WTC11 (cell line): ENCODE measurements around the gene INTS11. TPM values are rescaled to one million over a fixed set of nuclear protein-coding genes. Genes with fewer than 3 reads are reported as not detected.

Experiments used
- ATAC-seq: fragments of 200-7000 bp; cut with Tn5 transposase; 2 replicates; pipeline ENCODE4 v1.10.0; 2021; ENCODE audit warnings: mild to moderate bottlenecking, moderate library complexity
- CTCF ChIA-PET: fragments of 300-600 bp; sonication (Branson Sonifier 250); formaldehyde crosslinking; loops from one replicate; lab custom pipeline; 2021; ENCODE audit warnings: antibody characterized with exemption; lab: Charles Lee
- POLR2A ChIA-PET: fragments of 350-600 bp; sonication (Branson Sonifier 250); formaldehyde crosslinking; loops from one replicate; lab custom pipeline; 2021; ENCODE audit warnings: antibody characterized with exemption; lab: Charles Lee
- DNase-seq: peaks from one replicate; pipeline ENCODE4 v3.0.0; 2021; ENCODE audit warnings: low spot score
- H3K27ac Mint-ChIP-seq: 2 replicates; pipeline ENCODE4 v1.8.0; 2021; ENCODE audit warnings: mixed read lengths
- H3K27me3 Mint-ChIP-seq: 2 replicates; pipeline ENCODE4 v1.8.0; 2021; ENCODE audit warnings: low read depth, mild to moderate bottlenecking, moderate library complexity, mixed read lengths
- H3K36me3 Mint-ChIP-seq: 2 replicates; pipeline ENCODE4 v1.8.0; 2021; ENCODE audit warnings: mixed read lengths
- H3K4me1 Mint-ChIP-seq: 2 replicates; pipeline ENCODE4 v1.8.0; 2022; ENCODE audit warnings: mixed read lengths
- H3K4me3 Mint-ChIP-seq: 2 replicates; pipeline ENCODE4 v1.8.0; 2021; ENCODE audit warnings: mild to moderate bottlenecking, moderate library complexity, mixed read lengths
- H3K9me3 Mint-ChIP-seq: 2 replicates; pipeline ENCODE4 v1.8.0; 2021; ENCODE audit warnings: mixed read lengths
- CREB1 ChIP-seq: sonication (generic); formaldehyde crosslinking; IDR thresholded peaks from 2 replicates; pipeline ENCODE4 v1.8.0; 2023; ENCODE audit warnings: mild to moderate bottlenecking, missing genetic modification reagents
- CREM ChIP-seq: sonication (generic); formaldehyde crosslinking; IDR thresholded peaks from 2 replicates; pipeline ENCODE4 v1.8.1; 2022; ENCODE audit warnings: mild to moderate bottlenecking, missing genetic modification reagents, moderate library complexity
- HMGA2 ChIP-seq: fragments of 250-450 bp; sonication (Bioruptor Pico); IDR thresholded peaks from 2 replicates; pipeline ENCODE4 v1.4.0; 2021; ENCODE audit warnings: mild to moderate bottlenecking, moderate library complexity
- MXD4 ChIP-seq: fragments of 250-450 bp; sonication (Bioruptor Pico); IDR thresholded peaks from 2 replicates; pipeline ENCODE4 v1.8.0; 2021; ENCODE audit warnings: mild to moderate bottlenecking, moderate library complexity, borderline replicate concordance
- NR3C1 ChIP-seq: sonication (generic); formaldehyde crosslinking; conservative IDR thresholded peaks from 2 replicates; pipeline ENCODE4 v1.8.1; 2023; ENCODE audit warnings: low read depth, mild to moderate bottlenecking, missing genetic modification reagents
- PRRX2 ChIP-seq: fragments of 250-450 bp; sonication (Bioruptor Pico); IDR thresholded peaks from 2 replicates; pipeline ENCODE4 v1.8.0; 2021; ENCODE audit warnings: mild to moderate bottlenecking
- SOX15 ChIP-seq: fragments of 250-450 bp; sonication (Bioruptor Pico); IDR thresholded peaks from 2 replicates; pipeline ENCODE4 v1.9.0; 2021; ENCODE audit warnings: mild to moderate bottlenecking
- ZMAT4 ChIP-seq: fragments of 250-450 bp; sonication (Bioruptor Pico); IDR thresholded peaks from 2 replicates; pipeline ENCODE4 v1.9.0; 2021; ENCODE audit warnings: mild to moderate bottlenecking
- ZNF121 ChIP-seq: sonication (generic); formaldehyde crosslinking; IDR thresholded peaks from 2 replicates; pipeline ENCODE4 v1.8.0; 2023; ENCODE audit warnings: missing genetic modification reagents
- total RNA-seq: library from RNA; stranded (reverse); gene quantifications from 3 replicates; pipeline ENCODE4 v1.2.3, GENCODE V29; 2021
- TF ChIP-seq, protein P1 (sequence below): fragments of 250-450 bp; sonication (Bioruptor Pico); IDR thresholded peaks from 2 replicates; pipeline ENCODE4 v1.9.0; 2021; ENCODE audit warnings: mild to moderate bottlenecking
- TF ChIP-seq, protein P2 (sequence below): sonication (generic); formaldehyde crosslinking; IDR thresholded peaks from 2 replicates; pipeline ENCODE4 v1.8.0; 2022; ENCODE audit warnings: mild to moderate bottlenecking, missing genetic modification reagents
- TF ChIP-seq, protein P3 (sequence below): sonication (generic); formaldehyde crosslinking; IDR thresholded peaks from 2 replicates; pipeline ENCODE4 v1.8.1; 2022; ENCODE audit warnings: low read depth, missing genetic modification reagents, borderline replicate concordance
- TF ChIP-seq, protein P4 (sequence below): fragments of 250-450 bp; sonication (Bioruptor Pico); IDR thresholded peaks from 2 replicates; pipeline ENCODE4 v1.9.0; 2021; ENCODE audit warnings: mild to moderate bottlenecking, borderline replicate concordance
- TF ChIP-seq, protein P5 (sequence below): sonication (generic); formaldehyde crosslinking; IDR thresholded peaks from 2 replicates; pipeline ENCODE4 v1.8.1; 2023; ENCODE audit warnings: mild to moderate bottlenecking, missing genetic modification reagents
- TF ChIP-seq, protein P6 (sequence below): sonication (generic); formaldehyde crosslinking; IDR thresholded peaks from 2 replicates; pipeline ENCODE4 v1.8.0; 2023; ENCODE audit warnings: mild to moderate bottlenecking, missing genetic modification reagents

The INTS11 gene
- total RNA-seq, 1 experiment from 2014 or later, result 170 TPM

DNA sequence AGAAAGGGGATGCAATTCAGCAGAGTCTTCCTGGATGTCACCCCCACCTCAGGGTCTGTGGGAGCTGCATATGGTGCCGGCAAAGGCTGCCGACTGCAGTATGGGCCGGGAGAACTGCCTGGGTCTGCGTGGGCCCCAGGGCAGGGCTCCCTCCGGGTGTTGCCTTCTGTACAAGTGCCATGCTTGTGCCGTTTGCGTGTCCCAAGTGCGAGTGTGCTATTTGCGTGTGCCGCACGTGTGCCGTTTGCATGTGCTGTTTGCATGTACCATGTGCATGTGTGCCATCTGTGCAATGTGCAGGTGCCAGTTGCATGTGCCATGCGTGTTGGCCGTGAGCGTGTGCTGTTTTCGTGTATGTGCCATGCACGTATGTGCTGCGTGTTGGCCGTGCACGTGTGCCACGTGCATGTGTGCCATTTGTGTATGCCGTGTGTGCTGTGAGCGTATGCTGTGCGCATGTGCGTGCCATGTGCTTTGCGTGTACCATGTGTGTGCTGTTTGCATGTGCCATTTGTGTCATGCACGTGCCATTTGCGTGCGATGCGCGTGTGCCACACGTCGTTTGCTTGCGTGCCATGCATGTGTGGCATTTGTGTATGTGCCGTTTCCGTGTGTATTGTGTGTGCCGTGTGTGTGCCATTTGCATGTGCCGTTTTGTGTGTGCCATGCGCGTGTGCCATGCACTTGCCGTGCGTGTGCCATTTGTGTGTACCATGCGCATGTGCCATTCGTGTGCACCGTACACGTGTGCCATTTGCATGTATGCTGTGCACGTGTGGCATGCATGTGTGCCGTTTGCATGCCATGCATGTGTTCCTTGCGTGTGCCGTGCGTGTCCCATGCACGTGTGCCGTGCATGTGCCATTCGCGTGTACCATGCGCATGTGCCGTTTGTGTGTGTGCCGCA is 5.1 kb upstream of the INTS11 start (continued):
- TF ChIP-seq PRRX2 (CRISPR knock-in tag), result no peak
- TF ChIP-seq, protein P1, sequence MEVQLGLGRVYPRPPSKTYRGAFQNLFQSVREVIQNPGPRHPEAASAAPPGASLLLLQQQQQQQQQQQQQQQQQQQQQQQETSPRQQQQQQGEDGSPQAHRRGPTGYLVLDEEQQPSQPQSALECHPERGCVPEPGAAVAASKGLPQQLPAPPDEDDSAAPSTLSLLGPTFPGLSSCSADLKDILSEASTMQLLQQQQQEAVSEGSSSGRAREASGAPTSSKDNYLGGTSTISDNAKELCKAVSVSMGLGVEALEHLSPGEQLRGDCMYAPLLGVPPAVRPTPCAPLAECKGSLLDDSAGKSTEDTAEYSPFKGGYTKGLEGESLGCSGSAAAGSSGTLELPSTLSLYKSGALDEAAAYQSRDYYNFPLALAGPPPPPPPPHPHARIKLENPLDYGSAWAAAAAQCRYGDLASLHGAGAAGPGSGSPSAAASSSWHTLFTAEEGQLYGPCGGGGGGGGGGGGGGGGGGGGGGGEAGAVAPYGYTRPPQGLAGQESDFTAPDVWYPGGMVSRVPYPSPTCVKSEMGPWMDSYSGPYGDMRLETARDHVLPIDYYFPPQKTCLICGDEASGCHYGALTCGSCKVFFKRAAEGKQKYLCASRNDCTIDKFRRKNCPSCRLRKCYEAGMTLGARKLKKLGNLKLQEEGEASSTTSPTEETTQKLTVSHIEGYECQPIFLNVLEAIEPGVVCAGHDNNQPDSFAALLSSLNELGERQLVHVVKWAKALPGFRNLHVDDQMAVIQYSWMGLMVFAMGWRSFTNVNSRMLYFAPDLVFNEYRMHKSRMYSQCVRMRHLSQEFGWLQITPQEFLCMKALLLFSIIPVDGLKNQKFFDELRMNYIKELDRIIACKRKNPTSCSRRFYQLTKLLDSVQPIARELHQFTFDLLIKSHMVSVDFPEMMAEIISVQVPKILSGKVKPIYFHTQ (CRISPR knock-in tag), result no peak
- TF ChIP-seq NR3C1, result no peak
- no peak for TF ChIP-seq ZMAT4 (CRISPR knock-in tag)
- TF ChIP-seq, protein P2, sequence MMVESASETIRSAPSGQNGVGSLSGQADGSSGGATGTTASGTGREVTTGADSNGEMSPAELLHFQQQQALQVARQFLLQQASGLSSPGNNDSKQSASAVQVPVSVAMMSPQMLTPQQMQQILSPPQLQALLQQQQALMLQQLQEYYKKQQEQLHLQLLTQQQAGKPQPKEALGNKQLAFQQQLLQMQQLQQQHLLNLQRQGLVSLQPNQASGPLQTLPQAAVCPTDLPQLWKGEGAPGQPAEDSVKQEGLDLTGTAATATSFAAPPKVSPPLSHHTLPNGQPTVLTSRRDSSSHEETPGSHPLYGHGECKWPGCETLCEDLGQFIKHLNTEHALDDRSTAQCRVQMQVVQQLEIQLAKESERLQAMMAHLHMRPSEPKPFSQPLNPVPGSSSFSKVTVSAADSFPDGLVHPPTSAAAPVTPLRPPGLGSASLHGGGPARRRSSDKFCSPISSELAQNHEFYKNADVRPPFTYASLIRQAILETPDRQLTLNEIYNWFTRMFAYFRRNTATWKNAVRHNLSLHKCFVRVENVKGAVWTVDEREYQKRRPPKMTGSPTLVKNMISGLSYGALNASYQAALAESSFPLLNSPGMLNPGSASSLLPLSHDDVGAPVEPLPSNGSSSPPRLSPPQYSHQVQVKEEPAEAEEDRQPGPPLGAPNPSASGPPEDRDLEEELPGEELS (CRISPR knock-in tag), result no peak
- TF ChIP-seq ZNF121 (CRISPR knock-in tag), result peak; percentile 20; the same call in 1 of the 2 replicates
- TF ChIP-seq CREB1 (CRISPR knock-in tag), result no peak
- TF ChIP-seq, protein P3, sequence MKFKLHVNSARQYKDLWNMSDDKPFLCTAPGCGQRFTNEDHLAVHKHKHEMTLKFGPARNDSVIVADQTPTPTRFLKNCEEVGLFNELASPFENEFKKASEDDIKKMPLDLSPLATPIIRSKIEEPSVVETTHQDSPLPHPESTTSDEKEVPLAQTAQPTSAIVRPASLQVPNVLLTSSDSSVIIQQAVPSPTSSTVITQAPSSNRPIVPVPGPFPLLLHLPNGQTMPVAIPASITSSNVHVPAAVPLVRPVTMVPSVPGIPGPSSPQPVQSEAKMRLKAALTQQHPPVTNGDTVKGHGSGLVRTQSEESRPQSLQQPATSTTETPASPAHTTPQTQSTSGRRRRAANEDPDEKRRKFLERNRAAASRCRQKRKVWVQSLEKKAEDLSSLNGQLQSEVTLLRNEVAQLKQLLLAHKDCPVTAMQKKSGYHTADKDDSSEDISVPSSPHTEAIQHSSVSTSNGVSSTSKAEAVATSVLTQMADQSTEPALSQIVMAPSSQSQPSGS (CRISPR knock-in tag), result no peak
- TF ChIP-seq, protein P4, sequence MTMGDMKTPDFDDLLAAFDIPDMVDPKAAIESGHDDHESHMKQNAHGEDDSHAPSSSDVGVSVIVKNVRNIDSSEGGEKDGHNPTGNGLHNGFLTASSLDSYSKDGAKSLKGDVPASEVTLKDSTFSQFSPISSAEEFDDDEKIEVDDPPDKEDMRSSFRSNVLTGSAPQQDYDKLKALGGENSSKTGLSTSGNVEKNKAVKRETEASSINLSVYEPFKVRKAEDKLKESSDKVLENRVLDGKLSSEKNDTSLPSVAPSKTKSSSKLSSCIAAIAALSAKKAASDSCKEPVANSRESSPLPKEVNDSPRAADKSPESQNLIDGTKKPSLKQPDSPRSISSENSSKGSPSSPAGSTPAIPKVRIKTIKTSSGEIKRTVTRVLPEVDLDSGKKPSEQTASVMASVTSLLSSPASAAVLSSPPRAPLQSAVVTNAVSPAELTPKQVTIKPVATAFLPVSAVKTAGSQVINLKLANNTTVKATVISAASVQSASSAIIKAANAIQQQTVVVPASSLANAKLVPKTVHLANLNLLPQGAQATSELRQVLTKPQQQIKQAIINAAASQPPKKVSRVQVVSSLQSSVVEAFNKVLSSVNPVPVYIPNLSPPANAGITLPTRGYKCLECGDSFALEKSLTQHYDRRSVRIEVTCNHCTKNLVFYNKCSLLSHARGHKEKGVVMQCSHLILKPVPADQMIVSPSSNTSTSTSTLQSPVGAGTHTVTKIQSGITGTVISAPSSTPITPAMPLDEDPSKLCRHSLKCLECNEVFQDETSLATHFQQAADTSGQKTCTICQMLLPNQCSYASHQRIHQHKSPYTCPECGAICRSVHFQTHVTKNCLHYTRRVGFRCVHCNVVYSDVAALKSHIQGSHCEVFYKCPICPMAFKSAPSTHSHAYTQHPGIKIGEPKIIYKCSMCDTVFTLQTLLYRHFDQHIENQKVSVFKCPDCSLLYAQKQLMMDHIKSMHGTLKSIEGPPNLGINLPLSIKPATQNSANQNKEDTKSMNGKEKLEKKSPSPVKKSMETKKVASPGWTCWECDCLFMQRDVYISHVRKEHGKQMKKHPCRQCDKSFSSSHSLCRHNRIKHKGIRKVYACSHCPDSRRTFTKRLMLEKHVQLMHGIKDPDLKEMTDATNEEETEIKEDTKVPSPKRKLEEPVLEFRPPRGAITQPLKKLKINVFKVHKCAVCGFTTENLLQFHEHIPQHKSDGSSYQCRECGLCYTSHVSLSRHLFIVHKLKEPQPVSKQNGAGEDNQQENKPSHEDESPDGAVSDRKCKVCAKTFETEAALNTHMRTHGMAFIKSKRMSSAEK, result no peak

DNA sequence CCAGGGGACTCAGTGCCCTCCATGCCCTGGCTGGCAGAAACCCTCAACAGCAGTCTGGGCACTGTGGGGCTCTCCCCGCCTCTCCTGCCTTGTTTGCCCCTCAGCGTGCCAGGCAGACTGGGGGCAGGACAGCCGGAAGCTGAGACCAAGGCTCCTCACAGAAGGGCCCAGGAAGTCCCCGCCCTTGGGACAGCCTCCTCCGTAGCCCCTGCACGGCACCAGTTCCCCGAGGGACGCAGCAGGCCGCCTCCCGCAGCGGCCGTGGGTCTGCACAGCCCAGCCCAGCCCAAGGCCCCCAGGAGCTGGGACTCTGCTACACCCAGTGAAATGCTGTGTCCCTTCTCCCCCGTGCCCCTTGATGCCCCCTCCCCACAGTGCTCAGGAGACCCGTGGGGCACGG is 3.8 kb upstream of the INTS11 start:
- H3K9me3 Mint-ChIP-seq, result peaks cover 4% of the 10 kb centered on the region
- H3K4me3 Mint-ChIP-seq, result no peak overlapping the region
- H3K36me3 Mint-ChIP-seq, result no peaks in the 10 kb centered on the region
- no peak for ATAC-seq
- no peak for DNase-seq
- peaks cover 4% of the 10 kb centered on the region for H3K4me1 Mint-ChIP-seq
- H3K27ac Mint-ChIP-seq, result no peak overlapping the region
- ChIA-PET CTCF (no interaction called here), POLR2A (no interaction called here)
- no peaks in the 10 kb centered on the region for H3K27me3 Mint-ChIP-seq
- TF ChIP-seq, protein P5, sequence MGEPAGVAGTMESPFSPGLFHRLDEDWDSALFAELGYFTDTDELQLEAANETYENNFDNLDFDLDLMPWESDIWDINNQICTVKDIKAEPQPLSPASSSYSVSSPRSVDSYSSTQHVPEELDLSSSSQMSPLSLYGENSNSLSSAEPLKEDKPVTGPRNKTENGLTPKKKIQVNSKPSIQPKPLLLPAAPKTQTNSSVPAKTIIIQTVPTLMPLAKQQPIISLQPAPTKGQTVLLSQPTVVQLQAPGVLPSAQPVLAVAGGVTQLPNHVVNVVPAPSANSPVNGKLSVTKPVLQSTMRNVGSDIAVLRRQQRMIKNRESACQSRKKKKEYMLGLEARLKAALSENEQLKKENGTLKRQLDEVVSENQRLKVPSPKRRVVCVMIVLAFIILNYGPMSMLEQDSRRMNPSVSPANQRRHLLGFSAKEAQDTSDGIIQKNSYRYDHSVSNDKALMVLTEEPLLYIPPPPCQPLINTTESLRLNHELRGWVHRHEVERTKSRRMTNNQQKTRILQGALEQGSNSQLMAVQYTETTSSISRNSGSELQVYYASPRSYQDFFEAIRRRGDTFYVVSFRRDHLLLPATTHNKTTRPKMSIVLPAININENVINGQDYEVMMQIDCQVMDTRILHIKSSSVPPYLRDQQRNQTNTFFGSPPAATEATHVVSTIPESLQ (CRISPR knock-in tag), result no peak
- TF ChIP-seq HMGA2 (CRISPR knock-in tag) (no peak), ZMAT4 (CRISPR knock-in tag) (no peak), MXD4 (CRISPR knock-in tag) (no peak), CREM (CRISPR knock-in tag) (no peak), SOX15 (CRISPR knock-in tag) (no peak)
- TF ChIP-seq, protein P6, sequence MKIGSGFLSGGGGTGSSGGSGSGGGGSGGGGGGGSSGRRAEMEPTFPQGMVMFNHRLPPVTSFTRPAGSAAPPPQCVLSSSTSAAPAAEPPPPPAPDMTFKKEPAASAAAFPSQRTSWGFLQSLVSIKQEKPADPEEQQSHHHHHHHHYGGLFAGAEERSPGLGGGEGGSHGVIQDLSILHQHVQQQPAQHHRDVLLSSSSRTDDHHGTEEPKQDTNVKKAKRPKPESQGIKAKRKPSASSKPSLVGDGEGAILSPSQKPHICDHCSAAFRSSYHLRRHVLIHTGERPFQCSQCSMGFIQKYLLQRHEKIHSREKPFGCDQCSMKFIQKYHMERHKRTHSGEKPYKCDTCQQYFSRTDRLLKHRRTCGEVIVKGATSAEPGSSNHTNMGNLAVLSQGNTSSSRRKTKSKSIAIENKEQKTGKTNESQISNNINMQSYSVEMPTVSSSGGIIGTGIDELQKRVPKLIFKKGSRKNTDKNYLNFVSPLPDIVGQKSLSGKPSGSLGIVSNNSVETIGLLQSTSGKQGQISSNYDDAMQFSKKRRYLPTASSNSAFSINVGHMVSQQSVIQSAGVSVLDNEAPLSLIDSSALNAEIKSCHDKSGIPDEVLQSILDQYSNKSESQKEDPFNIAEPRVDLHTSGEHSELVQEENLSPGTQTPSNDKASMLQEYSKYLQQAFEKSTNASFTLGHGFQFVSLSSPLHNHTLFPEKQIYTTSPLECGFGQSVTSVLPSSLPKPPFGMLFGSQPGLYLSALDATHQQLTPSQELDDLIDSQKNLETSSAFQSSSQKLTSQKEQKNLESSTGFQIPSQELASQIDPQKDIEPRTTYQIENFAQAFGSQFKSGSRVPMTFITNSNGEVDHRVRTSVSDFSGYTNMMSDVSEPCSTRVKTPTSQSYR (CRISPR knock-in tag), result no peak
